Pancreas (tissue), 10 donors: ENCODE data around the gene CEL. TPM values are rescaled to one million over a fixed set of nuclear protein-coding genes. Genes with fewer than 3 reads are reported as not detected.
"Not testable (repeated sequence)": the region's sequence is repeated elsewhere in the genome, so short reads cannot be mapped to it uniquely, and the experiment has no call there.

Experiments used
- ATAC-seq, 4 donors: fragments of 200-7000 bp; cut with Tn5 transposase; one replicate each; pipeline versions ENCODE4 v1.8.0 to v1.9.1; 2020; ENCODE audit warnings: mild to moderate bottlenecking in 4 of 4, moderate library complexity in 4 of 4
- DNase-seq, 6 donors: peaks; one replicate each; pipeline ENCODE4 v3.0.0-alpha.2; 2020
- FAIRE-seq: peaks from 2 replicates; lab custom pipeline; 2012; peaks lifted over from hg19 to GRCh38; lab: Jason Lieb, UNC
- H3K27ac ChIP-seq, 4 donors: fragments of 200-600 bp; sonication (generic); 1 replicate in 3 of 4; 2 replicates in 1 of 4; pipeline versions ENCODE4 v1.5.0 to v1.8.0; 2020
- H3K27me3 ChIP-seq, 4 donors: fragments of 200-600 bp; one replicate each; pipeline ENCODE4 v1.8.0; 2021
- H3K36me3 ChIP-seq, 3 donors: fragments of 200-600 bp; sonication (generic) in 1 of 3; one replicate each; pipeline versions ENCODE4 v1.5.0 to v1.8.0; 2020 to 2021
- H3K4me1 ChIP-seq, 3 donors: fragments of 200-600 bp; one replicate each; pipeline ENCODE4 v1.8.0; 2021
- H3K4me3 ChIP-seq, 4 donors: fragments of 200-600 bp; sonication (generic) in 2 of 4; one replicate each; pipeline versions ENCODE4 v1.5.0 to v1.8.0; 2020 to 2021
- H3K9me3 ChIP-seq, 4 donors: fragments of 200-600 bp; one replicate each; pipeline ENCODE4 v1.8.0; 2021
- CTCF ChIP-seq, 4 donors: fragments of 200-600 bp; sonication (generic) in 3 of 4; IDR thresholded peaks; one replicate each; pipeline versions ENCODE4 v1.5.0 to v1.8.0; 2021; ENCODE audit warnings: antibody characterized with exemption in 4 of 4
- WGBS, 2 donors: extraction: QIAGEN DNeasy Blood & Tissue Kit; methylation state at CpG; one replicate each; pipeline ENCODE4 v1.1.7; 2013; 5-methylcytosine and 5-hydroxymethylcytosine counted together
- intact Hi-C, 3 donors: fragments of 100-400 bp; cut with DNase I; formaldehyde crosslinking; loops; one replicate each; pipeline versions ENCODE4 v1.11.1 to v1.14.2; 2022
- polyA plus RNA-seq, 2 donors: library from polyadenylated mRNA; stranded (reverse); fragments of 200-250 nt; gene quantifications; one replicate each; pipeline ENCODE4 v1.2.3, GENCODE V29; 2013
- total RNA-seq, 6 donors: library from RNA; stranded (reverse); fragmentation: NEBNext Ultra II Directional in 4 of 6; extraction: Animal tissue kit (Norgen Biotek cat#: 25700) in 4 of 6; gene quantifications; one replicate each; pipeline versions ENCODE4 v1.2.1 to v1.2.4, GENCODE V29; 2021 to 2023
- donor health status: healthy with polysubstance abuse.
- donor health status: DM: no; HTN: no; CAD: no; lungs with moderate emphysema.
- donor health status: DM: no; HTN: no; CAD: no.
- donor health status: control.
- donor health status: control.
- donor health status: Bipolar disorder and iron deficiency.
- donor health status: DM: yes; HTN: yes; CAD: no.
- donor health status: DM: no; HTN: no; CAD: no.
- donor health status: DM: no; HTN: no; CAD: no.
- donor health status: DM: yes; HTN: yes; CAD: no.

CEL gene
- total and polyA plus RNA-seq, 8 donors: 2,560 to 24,413 (median 16,465) TPM

GRCh38 chr9:133071484-133072150 lies 9.8 kb downstream of the CEL start:
- peak in 5 of 6 donors; percentile 61 to 85 (median 67) for DNase-seq
- FAIRE-seq: no peak
- 40 to 47% methylated on average over 19 to 33 of the region's 33 CpGs for WGBS, 2 donors
- intact Hi-C loops: no loop called here
- Histone ChIP-seq H3K4me1 (peaks cover 0 to 3% (median 0%) of the 10 kb centered on the region in 3 donors), H3K9me3 (no peaks in the 10 kb centered on the region), H3K27me3 (no peaks in the 10 kb centered on the region), H3K27ac (peak overlapping the region in 1 of 4 donors; percentile 46), H3K36me3 (peaks cover 0 to 14% (median 0%) of the 10 kb centered on the region in 3 donors), H3K4me3 (no peak overlapping the region)
- peak; percentile 1 to 19 (median 2) for ATAC-seq
- TF ChIP-seq CTCF (IDR thresholded peaks at IDR 0.05): no peak

- H3K9me3 ChIP-seq, H3K4me3 ChIP-seq, FAIRE-seq, H3K27me3 ChIP-seq, intact Hi-C loops, H3K36me3 ChIP-seq, H3K4me1 ChIP-seq: not testable (repeated sequence)
- peak overlapping the region in 1 of 4 donors; percentile 37 for H3K27ac ChIP-seq
- 42 to 47% methylated on average over 5 of the region's 5 CpGs for WGBS, 2 donors
- DNase-seq (peak in 4 of 6 donors; percentile 38 to 59 (median 50)), ATAC-seq (peak; percentile 0 to 10 (median 2))
These were observed 10.4 kb downstream of the CEL start for GRCh38 chr9:133072210-133072609.

- FAIRE-seq: no peak
- TF ChIP-seq CTCF (IDR thresholded peaks at IDR 0.05): no peak
- Histone ChIP-seq H3K9me3 (no peaks in the 10 kb centered on the region), H3K36me3 (no peaks in the 10 kb centered on the region), H3K27me3 (no peaks in the 10 kb centered on the region), H3K4me1 (peaks cover 0 to 3% (median 0%) of the 10 kb centered on the region in 3 donors), H3K4me3 (no peak overlapping the region), H3K27ac (peak overlapping the region in 3 of 4 donors; percentile 10 to 24 (median 11))
- DNase-seq: peak in 4 of 6 donors; percentile 15 to 69 (median 64)
- ATAC-seq: peak in 3 of 4 donors; percentile 3 to 16 (median 4)
- 36 to 40% methylated on average over 12 of the region's 12 CpGs for WGBS, 2 donors
- intact Hi-C loops: no loop called here
These were observed 11.6 kb downstream of the CEL start for GRCh38 chr9:133073086-133074014.

GRCh38 chr9:133074111-133074651 lies 12.4 kb downstream of the CEL start:
- intact Hi-C loops: no loop called here
- H3K36me3 ChIP-seq: no peaks in the 10 kb centered on the region
- FAIRE-seq (no peak), ATAC-seq (peak in 3 of 4 donors; percentile 2 to 10 (median 5)), DNase-seq (peak in 4 of 6 donors; percentile 21 to 69 (median 66))
- no peaks in the 10 kb centered on the region for H3K27me3 ChIP-seq
- TF ChIP-seq CTCF (IDR thresholded peaks at IDR 0.05): no peak
- H3K9me3 ChIP-seq: no peaks in the 10 kb centered on the region
- 29% methylated on average over 8 of the region's 8 CpGs for WGBS, 2 donors
- peaks cover 0 to 3% (median 0%) of the 10 kb centered on the region in 3 donors for H3K4me1 ChIP-seq
- H3K4me3 ChIP-seq: no peak overlapping the region
- peak overlapping the region in 2 of 4 donors; percentile 17 to 24 for H3K27ac ChIP-seq
